Tibial nerve (tissue), 4 donors: ENCODE measurements around the gene ADGRL1.

ENCODE experiments used
- EP300 ChIP-seq, 2 donors: sonication (generic); formaldehyde crosslinking; IDR thresholded peaks; one replicate each; pipeline ENCODE4 v1.6.1; 2017; ENCODE audit warnings: antibody characterized with exemption in 2 of 2, mild to moderate bottlenecking in 1 of 2
- POLR2A ChIP-seq, 2 donors: fragments of 450-650 bp; IDR thresholded peaks; one replicate each; pipeline ENCODE4 v1.6.1; 2017; ENCODE audit warnings: antibody characterized with exemption in 2 of 2, mild to moderate bottlenecking in 2 of 2, moderate library complexity in 2 of 2
- TF ChIP-seq, protein P1 (sequence below), 5 experiments: fragments of 200-600 bp in 3 of 5; fragments of 450-650 bp in 2 of 5; sonication (generic) in 3 of 5; IDR thresholded peaks; one replicate each; pipeline ENCODE4 v1.5.1; 2016 to 2019; ENCODE audit warnings: antibody characterized with exemption in 5 of 5, mild to moderate bottlenecking in 3 of 5, moderate library complexity in 2 of 5

DNA sequence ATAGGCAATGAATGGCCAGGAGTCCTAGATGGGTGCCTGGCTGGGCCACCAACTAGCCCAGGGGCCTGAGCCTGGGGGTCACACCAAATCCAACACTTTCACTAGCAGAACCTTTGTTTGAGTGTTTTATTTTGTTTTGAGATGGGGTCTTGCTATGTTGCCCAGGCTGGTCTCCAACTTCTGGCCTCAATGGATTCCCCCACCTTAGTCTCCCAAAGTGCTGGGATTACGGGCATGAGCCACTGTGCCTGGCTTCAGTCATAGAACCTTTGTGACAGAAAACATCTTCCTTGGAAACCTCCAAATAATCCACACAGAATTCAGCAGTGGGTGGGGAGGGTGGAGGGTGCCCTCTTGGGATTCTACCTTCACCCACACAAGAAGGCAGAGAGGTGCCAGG lies 94.5 kb downstream of the ADGRL1 start:
- TF ChIP-seq, protein P1, sequence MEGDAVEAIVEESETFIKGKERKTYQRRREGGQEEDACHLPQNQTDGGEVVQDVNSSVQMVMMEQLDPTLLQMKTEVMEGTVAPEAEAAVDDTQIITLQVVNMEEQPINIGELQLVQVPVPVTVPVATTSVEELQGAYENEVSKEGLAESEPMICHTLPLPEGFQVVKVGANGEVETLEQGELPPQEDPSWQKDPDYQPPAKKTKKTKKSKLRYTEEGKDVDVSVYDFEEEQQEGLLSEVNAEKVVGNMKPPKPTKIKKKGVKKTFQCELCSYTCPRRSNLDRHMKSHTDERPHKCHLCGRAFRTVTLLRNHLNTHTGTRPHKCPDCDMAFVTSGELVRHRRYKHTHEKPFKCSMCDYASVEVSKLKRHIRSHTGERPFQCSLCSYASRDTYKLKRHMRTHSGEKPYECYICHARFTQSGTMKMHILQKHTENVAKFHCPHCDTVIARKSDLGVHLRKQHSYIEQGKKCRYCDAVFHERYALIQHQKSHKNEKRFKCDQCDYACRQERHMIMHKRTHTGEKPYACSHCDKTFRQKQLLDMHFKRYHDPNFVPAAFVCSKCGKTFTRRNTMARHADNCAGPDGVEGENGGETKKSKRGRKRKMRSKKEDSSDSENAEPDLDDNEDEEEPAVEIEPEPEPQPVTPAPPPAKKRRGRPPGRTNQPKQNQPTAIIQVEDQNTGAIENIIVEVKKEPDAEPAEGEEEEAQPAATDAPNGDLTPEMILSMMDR (IDR thresholded peaks at IDR 0.05): no peak
- TF ChIP-seq POLR2A (IDR thresholded peaks at IDR 0.05) (no peak), EP300 (IDR thresholded peaks at IDR 0.05) (no peak)
